Measurements from ENCODE around the gene LMOD3. TPM values are rescaled to one million over a fixed set of nuclear protein-coding genes. Genes with fewer than 3 reads are reported as not detected.

The LMOD3 gene
- not detected in 2 replicates for total RNA-seq (2014; rRNA removed; shearing (Covaris generic); ENCODE audit: low replicate concordance)

DNA sequence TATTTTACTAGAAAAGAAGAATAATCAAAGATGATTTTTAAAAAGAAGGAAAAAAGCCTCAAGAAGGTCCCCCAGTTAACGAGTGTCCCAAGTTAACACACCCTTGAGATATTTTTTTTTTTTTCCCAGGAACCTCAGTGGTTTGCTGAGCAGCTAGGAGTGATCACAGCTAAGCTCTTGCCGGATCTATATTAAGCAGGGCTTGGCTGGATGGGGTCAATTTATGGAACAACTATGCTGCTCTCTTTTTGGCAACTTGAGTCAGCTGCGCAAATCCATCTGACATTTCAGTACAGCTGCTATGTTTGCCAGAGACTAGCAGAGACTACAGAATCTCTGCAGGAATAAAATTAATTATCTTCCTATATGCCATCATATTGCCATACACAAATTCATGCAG, at the start of gene LMOD3:
TSS of gene LMOD3 (minus strand) at position 193 of the 400 bp plus-strand sequence. CDS start 209 bp downstream, outside the sequence.
- no peak for DNase-seq (ENCODE audit: low read depth)
- in situ Hi-C loops (cut with HindIII; ENCODE audit: low pct_unique_long_range_greater_than_20kb, low sequenced_read_pairs), result no loop called here

DNA sequence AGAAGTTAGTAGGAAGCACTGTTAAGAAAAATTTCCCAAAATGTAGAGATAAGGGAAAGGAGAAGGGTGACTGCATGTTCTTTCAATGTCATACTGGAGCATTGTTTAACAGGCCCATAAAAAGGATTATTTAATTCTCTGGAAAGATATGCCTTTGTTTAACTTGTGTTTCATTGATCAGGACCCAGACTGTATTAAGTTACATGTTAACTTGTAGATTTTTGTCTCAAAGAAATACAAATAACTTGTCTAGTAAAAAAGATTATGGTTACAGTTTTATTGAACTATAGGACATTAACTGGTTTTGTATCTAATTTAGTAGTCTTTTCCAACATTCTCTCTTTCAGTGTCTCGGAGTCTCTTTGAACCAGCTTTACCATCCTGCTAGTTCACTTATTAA, 49.7 kb upstream of the LMOD3 start:
- in situ Hi-C loops (cut with HindIII; ENCODE audit: low pct_unique_long_range_greater_than_20kb, low sequenced_read_pairs), result no loop called here

DNA sequence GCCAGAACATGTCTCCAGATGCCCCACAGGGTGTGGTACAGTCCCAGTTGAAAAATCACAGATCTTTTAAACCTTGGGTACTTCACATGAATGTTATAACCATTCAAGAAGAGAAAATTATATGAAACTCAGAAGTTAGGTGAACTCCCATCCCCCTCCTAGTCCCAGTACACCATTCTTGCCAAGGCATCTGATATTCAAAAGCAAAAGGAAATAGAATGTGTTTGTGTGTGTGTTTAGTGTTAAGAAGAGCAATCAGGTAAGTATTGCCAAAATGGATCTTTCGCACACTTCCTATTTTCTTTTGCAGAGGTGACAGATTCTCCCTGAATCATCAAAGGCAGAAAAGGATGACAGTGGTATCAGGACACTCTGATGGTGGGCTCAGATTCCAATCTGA, 44.1 kb upstream of the LMOD3 start:
- in situ Hi-C loops (cut with HindIII; ENCODE audit: low pct_unique_long_range_greater_than_20kb, low sequenced_read_pairs), result no loop called here
- no peak for DNase-seq (ENCODE audit: low read depth)

More for the DNA sequence above, 49.7 kb upstream of the LMOD3 start:
- DNase-seq (ENCODE audit: low read depth), result no peak

DNA sequence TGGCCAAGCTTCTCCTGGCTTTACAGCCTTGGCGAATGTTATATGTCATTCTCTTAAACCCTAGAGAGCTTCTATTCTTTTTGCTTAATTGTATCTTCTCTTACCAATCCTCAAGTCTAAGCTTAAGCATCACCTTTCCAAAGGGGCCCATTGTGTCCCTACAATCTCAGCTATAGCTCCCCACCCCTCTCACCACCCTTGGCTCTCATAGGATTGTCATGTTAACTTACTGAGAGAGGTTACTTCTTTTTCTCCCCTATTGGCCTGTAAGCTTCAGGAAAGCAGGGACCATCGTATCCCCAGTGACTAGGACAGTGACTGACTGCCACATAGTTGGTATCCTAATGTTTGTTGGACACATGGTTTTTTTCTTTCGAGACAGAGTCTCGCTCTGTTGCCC, 43.3 kb upstream of the LMOD3 start:
- DNase-seq (ENCODE audit: low read depth), result no peak
- in situ Hi-C loops (cut with HindIII; ENCODE audit: low pct_unique_long_range_greater_than_20kb, low sequenced_read_pairs), result no loop called here

DNA sequence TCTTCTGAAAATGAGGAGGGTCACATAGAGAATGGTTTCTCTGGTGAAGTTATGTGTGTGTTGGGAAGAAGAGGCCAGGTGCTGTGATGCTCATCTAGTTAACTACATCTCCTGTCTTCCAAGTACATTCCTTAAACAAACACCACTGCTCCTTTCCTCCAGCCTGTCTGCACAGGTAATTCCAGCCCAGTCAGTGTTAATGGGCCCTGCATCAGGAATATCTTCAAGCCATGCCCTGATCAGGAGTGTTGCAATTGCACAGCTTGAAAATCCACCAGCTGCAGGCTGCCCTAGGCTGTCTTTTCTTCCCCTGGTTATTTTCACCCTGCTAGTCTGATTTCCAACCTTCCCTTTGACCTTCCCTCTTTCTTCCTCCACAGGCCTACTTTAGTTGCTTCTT, 41.9 kb upstream of the LMOD3 start:
- in situ Hi-C loops (cut with HindIII; ENCODE audit: low pct_unique_long_range_greater_than_20kb, low sequenced_read_pairs), result no loop called here
- no peak for DNase-seq (ENCODE audit: low read depth)

DNA sequence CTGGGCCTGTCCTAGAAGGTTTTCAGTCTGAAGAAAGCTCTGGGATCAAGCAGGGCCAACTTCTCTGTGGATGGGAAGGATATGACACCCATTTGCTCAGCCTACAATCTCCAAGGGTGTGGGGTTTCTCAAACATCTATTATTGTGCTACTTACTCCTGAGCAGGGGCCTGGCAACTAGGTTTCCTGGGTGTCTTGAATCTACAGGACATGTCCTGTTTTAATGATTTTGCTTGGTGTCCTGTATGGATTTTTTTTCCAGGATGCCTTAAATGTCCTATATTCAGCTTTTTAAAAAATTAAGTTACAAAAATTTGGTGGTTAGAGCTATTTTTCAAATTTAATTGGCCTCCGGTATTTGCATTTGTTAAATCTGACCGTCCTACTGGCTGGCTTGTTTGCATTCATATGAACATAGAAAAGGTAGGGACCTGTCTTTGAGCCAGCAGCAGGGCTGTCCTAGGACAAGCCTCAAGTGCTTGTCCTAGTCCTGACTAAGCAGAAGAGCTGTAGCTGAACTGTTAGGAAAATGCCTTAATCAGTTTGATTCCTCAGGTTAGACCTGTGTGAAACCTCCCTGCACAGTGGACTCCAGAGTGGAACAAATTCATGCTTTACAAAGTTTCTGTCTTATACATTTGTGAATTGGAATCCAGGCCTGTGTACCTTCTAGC, 40.0 kb upstream of the LMOD3 start:
- in situ Hi-C loops (cut with HindIII; ENCODE audit: low pct_unique_long_range_greater_than_20kb, low sequenced_read_pairs), result no loop called here

DNA sequence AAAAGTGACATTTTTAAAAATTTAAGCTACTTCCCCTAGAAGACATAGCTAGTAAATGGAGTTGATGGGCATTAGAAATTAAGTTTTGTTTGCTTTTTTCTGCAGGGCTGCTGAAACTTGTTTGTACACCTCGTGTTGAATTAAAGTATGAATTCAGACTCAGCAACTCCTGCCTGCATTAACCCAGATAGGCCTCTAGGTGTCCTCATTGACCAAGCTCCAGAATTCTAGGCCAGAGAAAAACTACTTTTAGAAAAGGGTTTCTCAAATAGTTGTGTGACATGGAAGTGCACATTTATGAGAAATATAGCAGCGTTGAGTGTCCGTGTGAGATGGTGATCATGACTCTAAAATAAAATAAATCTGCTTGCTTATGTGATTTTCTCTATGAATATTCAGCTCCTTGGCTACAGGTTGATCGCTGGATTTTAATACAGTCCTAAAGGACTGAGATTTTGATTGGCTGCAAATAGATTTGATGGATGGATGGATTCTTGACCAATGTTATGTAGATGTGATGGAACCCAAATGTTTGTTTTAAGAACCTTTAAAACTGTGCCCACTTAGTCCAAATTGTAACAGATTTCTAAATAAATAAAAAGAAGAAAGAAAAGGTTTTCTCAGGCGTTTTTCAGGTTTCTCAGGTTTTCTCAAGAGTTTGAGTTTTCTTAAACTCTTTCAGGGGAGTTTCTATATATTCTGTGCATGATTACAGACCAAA, 39.4 kb upstream of the LMOD3 start:
- in situ Hi-C loops (cut with HindIII; ENCODE audit: low pct_unique_long_range_greater_than_20kb, low sequenced_read_pairs), result no loop called here
- DNase-seq (ENCODE audit: low read depth), result no peak

More for the DNA sequence above, 40.0 kb upstream of the LMOD3 start:
- DNase-seq (ENCODE audit: low read depth), result no peak

DNA sequence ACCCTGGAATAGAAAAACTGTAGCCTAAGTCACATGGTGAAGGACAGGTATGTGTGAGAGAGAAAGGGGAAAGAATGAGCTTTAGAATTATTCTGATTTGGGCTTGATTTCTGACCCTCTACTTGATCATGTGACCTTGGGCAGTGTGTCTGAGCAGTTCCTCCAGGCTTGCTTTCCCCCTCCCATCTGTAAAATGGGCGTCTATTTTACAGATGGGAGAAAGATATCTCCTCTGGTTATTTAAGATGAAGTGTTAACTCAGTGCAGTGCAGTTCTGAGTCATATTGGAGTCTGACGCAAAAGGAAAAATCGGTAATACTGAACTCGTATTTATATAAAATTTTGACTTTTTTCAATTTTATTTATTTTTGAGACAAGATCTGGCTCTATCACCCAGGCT, 38.1 kb upstream of the LMOD3 start:
- in situ Hi-C loops (cut with HindIII; ENCODE audit: low pct_unique_long_range_greater_than_20kb, low sequenced_read_pairs), result no loop called here
- DNase-seq (ENCODE audit: low read depth), result no peak

DNA sequence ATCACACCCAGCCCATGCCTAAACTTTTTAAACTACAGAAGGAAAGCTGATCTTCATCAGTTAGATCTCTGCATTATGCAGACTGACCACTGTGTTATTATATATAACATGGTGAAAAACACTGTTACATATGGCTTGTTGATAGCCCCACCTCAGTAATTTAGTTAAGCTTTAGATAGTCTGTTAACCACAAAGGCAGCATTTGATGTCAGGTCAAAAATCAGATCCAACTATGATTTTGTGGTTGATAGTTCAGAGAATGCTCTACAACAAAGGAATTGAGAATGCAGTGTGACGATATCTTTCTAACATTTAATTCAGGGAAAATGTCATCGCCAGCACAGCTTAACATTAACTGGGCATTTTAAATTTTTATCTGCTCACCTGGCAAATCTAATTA, 37.7 kb upstream of the LMOD3 start:
- DNase-seq (ENCODE audit: low read depth), result no peak
- in situ Hi-C loops (cut with HindIII; ENCODE audit: low pct_unique_long_range_greater_than_20kb, low sequenced_read_pairs), result no loop called here

DNA sequence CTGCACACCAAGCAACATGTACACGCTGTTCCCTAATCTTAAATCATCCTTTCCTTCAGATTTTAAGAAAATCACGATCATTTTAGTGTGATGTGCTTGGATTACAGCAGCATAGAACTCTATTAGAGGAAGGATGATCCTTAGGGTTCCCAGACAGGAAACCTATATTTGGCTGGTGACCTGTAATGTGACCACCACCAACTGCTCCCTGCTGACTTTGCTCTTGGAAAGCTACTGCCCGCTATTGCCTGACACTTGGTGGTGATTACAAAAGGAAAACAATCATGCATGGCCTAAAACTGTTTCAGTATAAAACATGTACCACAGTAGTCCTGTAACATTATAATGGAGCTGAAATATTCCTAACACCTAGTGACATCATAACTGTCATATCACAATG, 27.2 kb upstream of the LMOD3 start:
- in situ Hi-C loops (cut with HindIII; ENCODE audit: low pct_unique_long_range_greater_than_20kb, low sequenced_read_pairs), result no loop called here
- DNase-seq (ENCODE audit: low read depth), result no peak

DNA sequence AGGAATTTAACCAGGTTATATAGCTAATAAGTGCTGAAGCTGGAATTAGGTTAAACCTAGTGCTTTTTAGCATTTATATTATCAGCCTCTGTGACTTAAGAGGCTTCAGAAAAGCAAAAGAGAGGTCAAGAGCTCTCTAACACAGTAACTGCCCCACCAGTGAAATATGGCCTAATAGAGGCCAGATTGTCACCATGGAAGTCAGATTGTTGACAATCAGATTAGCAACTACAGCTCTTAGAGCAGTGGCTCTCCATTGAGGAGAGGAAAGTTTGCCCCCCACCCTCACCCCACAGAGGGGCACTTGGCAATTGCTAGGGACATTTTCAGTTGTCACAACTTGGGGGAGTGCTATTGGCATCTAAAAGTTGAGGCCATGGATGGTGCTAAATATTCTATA, 23.3 kb upstream of the LMOD3 start:
- in situ Hi-C loops (cut with HindIII; ENCODE audit: low pct_unique_long_range_greater_than_20kb, low sequenced_read_pairs), result no loop called here
- no peak for DNase-seq (ENCODE audit: low read depth)

DNA sequence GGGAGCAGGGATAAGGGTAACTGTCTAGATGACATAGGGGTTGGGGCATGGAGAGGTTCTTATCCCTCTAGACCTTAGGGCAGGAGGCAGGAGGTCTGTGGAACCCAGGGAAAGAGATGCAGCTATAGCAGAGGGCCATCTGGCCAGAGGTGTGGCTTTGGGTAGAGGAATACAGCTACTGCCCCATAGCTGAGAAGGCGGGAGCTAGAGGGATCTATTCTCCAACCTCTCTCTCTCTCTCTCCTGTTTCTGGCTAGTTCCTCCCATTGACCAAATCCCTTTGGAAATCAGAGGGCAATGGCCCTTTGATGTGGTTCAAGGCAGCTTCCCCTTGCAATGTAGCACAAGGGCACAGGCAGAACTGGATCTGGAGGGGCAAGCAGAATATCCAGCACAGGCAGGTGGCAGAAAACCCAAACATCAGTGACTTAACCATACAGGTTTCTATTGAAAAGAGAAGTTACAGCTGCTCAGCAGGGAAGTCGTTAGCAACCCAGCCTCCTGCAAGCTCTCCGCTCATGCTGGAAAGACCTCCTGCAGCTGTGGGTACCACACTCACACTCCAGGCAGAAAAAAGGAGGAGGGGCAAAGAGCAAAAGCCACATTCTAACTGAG, 22.3 kb upstream of the LMOD3 start:
- no peak for DNase-seq (ENCODE audit: low read depth)
- in situ Hi-C loops (cut with HindIII; ENCODE audit: low pct_unique_long_range_greater_than_20kb, low sequenced_read_pairs), result no loop called here

DNA sequence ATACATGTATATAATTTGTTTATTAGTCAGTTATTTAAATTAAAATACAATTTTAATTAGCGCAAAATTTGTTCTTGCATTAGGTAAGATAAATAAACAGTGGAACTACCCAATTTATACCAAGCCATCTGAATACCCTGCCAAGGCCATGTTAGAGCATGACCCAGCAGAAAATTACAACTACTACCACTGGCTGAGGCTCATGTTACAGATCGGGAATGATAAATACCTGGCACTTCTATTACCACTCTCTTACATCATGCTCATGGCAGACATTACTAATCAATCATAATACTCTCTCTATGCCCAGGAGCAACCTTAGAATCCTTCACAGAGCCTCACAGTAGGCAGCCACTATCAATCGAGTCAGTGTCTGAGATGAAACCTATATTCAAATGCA, 21.2 kb upstream of the LMOD3 start:
- in situ Hi-C loops (cut with HindIII; ENCODE audit: low pct_unique_long_range_greater_than_20kb, low sequenced_read_pairs), result no loop called here
- peak; percentile 9 for DNase-seq (ENCODE audit: low read depth)

DNA sequence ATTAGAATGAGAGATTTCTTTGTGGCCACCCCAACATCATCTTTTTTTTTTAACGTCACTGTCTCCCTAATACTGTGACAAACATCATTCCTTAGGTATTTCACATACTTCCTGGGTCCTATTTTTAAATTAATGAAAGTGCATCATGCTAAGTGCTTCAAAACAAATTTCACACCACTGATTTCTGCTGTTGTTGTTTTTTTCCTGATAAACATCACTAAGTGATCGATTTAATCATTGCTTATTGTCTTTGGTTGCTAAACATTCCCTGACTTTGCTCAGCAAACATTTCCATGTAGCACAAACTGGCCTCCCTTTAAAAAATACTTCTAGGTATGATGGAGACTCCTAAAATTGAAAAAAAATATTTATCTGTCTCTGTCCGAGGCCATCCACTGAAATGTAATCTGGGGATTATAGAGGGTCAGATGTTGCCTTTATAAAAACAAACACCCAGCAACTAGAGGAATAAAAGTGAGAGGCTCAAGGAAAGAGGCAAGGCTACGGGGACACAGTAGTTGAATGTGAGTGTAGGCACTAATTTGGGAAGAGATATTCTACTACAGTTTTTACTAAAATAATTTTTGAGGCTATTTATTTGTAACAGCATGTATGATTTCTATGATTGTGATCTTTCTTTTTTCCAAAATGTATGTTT, 20.5 kb upstream of the LMOD3 start:
- in situ Hi-C loops (cut with HindIII; ENCODE audit: low pct_unique_long_range_greater_than_20kb, low sequenced_read_pairs), result no loop called here
- DNase-seq (ENCODE audit: low read depth), result no peak

DNA sequence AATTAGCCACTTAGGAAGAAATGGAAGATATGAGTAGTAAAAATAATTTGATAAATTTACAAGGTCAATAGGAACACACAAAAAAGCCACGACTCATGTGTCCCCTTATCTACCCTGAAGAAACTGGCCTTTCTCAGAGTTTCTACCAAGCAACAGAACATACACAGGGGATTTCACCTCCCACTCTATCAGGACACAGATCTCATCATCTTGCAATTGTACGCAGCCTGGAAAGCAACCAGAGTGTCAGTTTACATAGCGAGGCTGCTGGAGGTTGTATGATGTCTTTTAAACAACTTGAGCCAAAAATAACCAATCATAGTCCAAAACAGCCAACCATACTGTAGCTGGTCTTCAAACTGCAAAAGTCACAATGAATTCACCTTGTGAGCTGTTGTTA, 19.7 kb upstream of the LMOD3 start:
- in situ Hi-C loops (cut with HindIII; ENCODE audit: low pct_unique_long_range_greater_than_20kb, low sequenced_read_pairs), result no loop called here
- no peak for DNase-seq (ENCODE audit: low read depth)

DNA sequence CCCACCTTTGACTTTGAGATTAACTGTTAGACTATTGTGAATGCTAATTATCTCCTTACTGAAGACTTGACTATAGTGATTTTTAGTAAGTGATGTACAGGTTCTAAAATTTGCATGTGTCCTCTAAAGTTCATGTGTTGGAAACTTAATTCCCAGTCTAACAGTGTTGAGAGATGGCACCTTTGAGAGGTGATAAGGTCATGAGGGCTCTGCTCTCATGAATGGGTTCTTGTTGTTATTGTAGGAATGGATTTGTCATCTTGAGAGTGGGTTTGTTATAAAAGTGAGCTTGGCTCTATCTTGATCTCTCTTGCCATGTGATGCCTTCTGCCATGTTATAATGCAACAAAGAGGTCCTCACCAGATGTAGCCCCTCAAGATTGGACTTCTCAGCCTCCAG, 18.9 kb upstream of the LMOD3 start:
- in situ Hi-C loops (cut with HindIII; ENCODE audit: low pct_unique_long_range_greater_than_20kb, low sequenced_read_pairs), result no loop called here

DNA sequence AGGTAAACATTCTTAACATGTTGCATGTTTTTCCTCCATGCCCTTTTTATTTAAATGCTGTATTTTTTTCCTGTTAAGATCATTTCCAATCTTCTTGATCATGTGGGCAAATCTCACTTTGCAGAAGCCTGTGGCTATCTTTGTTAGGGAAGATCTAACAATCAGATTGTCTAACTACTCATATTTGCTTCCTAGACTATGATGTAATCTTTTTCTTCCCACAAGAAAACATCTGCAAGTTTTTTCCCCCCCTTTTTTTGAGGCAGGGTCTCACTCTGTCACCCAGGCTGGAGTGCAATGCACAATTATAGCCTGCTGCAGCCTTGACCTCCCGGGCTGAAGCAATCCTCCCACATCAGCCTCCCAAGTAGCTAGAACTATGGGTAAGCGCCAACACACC, 15.0 kb upstream of the LMOD3 start:
- no peak for DNase-seq (ENCODE audit: low read depth)
- in situ Hi-C loops (cut with HindIII; ENCODE audit: low pct_unique_long_range_greater_than_20kb, low sequenced_read_pairs), result no loop called here

More for the DNA sequence above, 18.9 kb upstream of the LMOD3 start:
- no peak for DNase-seq (ENCODE audit: low read depth)

DNA sequence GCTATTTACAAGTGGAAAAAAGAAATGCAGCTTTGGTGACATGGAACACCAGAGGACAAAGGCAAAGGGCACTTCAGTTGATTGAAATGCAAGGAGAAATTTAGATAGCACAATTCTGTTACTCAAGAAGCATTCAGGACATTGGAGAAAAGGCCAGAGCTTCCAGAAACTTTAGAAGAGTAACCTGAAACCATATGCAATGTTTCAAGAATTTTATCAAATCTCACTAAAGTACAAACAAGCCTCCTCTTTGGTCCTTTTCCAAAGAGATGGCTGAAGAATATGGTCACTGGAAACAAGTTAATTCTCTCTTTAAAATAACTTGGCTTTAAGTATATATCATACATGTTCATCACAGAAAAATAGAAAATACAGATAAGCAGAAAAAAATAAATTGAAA, 14.6 kb upstream of the LMOD3 start:
- in situ Hi-C loops (cut with HindIII; ENCODE audit: low pct_unique_long_range_greater_than_20kb, low sequenced_read_pairs), result no loop called here
- DNase-seq (ENCODE audit: low read depth), result no peak

DNA sequence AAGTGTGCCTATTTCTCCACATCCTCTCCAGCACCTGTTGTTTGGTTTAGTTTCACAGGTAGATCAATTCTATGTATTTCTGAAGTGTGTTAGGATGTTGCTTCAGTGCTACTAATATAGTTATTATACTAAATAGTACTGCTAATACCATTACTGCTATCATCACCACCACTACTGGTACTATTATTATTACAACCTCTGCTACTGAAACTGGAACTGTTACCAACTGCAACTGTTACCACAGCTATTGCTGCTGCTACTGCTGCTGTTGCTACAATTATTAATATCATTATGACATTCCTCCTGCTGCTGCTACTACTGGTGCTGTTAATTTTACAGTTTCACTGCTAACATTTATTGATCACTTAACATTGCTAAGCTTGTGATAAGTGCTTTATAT, 8.3 kb upstream of the LMOD3 start:
- DNase-seq (ENCODE audit: low read depth), result no peak
- in situ Hi-C loops (cut with HindIII; ENCODE audit: low pct_unique_long_range_greater_than_20kb, low sequenced_read_pairs), result no loop called here

All from Caki2 (cell line).